HG03097 (cell line): ENCODE results near the gene OMP.
"Not testable (repeated sequence)": the region's sequence is repeated elsewhere in the genome, so short reads cannot be mapped to it uniquely, and the experiment has no call there.

Experiments
- ATAC-seq: cut with Tn5 transposase; IDR thresholded peaks from one replicate; pipeline ENCODE4 v1.9.1; 2021; ENCODE audit not compliant: unreplicated experiment, low FRiP score

The OMP gene

GRCh38 chr11:77084581-77085191 is 18.0 kb upstream of the OMP start:
- ATAC-seq = no peak

DNA sequence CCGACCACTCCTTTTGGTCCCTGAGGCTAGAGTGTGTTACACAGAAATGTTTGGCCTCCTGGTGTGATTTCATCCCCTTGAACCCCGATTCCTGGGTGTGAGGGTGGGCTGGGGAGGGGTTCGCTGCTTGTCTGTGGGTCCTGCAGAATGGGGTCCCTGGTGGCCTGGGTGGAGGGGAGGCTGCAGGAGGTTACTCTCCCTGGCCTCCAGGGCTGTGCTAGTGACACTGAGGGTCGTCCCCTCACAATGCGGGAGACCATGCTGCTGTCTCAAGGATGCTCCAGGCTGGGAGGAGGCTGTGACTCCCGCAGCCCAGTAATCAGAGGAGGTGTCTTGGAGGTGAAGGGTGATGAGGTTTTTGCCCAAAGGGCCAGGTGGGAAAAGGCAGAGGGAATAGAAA is 17.0 kb upstream of the OMP start:
- no peak for ATAC-seq

DNA sequence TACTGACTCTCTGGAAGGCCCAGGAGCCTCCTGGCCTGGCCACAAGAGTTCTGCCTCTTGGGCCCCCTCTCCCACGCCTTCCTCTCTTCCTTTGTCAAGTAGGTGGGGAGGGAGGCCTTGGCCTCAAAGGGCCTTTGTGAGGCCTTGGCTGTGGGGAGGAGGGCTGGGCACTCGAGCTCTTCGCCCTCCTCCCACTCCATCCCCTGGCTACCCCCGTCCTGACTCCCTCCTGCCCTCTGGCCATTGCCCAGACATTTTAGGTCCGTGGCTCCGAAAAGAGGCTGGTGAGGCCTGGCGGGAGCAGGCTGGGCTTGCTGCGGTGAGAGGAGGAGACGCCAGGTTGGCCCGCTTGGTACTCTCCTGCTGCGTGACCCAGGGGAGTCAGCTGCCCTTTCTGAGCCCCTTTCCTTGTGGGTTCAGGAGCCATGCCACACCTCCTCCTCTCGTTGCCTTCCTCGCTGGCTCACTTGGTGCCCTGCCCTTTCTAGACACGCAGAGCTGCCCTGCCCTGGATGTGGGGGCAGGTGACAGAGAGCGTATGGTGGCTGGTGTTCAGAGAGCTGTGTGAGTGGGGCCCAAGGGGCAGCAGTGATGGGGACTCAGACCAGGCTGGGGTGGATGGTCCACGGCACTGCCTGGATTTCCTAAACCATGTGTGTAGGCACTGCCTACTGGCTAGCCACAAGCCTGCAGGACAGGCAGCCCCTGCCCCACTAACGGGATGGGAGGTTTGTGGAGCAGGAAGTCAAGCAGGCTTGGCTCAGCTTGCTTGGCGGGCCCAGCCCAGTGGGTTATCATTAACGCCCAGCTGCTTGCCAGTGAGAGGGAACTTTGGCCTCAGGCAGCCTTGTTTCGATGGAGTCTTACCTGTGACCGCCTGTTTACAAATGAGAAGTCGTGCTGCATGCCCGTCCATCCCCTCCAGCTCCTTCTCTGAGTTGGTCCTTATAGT is 15.8 kb upstream of the OMP start:
- no peak for ATAC-seq

GRCh38 chr11:77087723-77088225 is 14.9 kb upstream of the OMP start:
- ATAC-seq = no peak

GRCh38 chr11:77088236-77089003 is 14.2 kb upstream of the OMP start:
- no peak for ATAC-seq

DNA sequence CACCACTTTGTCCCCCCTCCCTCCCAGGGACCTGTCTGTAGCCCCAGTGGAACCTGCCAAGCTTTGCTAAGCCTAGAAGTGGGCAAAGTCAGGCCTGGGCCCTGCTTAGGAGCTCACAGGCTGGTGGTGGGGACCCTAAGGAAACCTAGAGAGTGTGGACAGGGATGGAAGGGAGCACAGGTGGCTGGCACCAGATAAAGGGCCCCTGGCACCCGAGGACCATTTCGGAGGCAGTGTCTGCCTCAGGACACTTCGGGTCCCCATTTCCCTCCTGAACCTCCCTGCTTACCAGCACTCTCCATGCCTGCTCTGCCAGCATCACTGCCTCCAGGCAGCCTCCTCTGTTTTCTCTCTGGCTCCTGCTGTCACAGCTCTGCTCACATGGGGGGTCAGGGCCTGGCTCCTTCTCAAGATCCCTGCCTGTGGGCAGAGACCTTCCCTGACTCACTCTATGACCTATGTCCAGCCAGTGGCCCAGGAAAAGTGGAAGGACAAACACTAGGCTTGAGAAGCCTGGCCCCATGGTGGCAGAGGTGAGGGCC is 13.6 kb upstream of the OMP start:
- no peak for ATAC-seq

GRCh38 chr11:77090046-77090372 is 12.6 kb upstream of the OMP start:
- no peak for ATAC-seq

DNA sequence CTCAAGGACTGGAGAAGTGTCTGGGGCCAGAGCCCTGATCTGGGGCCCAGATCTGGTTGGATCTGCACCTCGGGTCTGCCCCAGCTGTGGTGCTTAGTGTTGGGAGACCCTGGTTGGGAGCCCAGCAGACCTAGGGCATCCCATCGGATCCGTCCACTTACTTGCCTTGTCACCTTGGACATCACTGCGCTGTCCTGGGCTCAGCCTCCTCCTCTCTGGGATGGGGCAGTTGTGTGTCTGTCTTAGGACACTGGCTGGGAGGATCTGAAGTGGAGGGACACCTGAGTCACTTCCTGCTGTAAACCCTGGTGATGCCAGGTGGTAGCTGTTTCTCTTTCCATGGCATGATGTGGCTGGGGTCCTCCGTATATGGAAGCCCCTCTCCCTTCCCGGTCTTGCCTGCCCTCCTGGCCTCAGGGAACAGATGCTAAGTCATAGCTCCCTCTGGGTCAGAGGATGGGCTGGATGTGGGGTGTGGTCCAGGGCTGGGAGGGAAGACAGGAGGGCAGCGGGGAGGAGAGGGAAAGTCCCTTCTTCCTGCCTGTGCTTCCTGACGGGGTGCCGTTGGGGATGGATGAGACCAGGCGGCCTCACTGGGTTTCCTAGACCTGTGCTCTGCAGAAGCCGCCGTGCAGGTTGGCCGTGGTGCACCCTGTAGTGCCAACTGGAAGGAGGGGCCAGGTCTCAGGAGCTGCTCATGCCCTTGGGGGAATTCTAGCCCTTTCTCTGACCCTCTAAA is 12.1 kb upstream of the OMP start:
- ATAC-seq = no peak

- no peak for ATAC-seq
These were observed 11.3 kb upstream of the OMP start for GRCh38 chr11:77091146-77091940.

DNA sequence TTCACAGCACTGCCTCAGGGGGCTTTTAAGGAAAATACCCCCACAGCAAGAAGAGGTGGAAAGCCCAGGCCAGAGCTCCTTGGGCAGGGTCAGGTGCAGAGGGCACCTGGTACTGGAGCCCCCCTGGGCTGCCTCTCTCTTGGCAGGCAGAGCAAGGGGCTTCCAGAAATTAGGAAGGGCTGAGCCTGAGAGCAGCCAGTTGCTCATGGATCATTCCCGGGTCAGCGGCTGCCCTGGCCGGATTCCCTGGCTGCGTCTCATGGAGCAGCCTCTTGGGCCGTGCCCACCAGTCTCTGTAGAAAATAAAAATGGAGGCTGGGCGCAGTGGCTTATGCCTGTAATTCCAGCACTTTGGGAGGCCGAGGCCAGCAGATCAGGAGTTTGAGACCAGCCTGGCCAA is 10.3 kb upstream of the OMP start:
- no peak for ATAC-seq

DNA sequence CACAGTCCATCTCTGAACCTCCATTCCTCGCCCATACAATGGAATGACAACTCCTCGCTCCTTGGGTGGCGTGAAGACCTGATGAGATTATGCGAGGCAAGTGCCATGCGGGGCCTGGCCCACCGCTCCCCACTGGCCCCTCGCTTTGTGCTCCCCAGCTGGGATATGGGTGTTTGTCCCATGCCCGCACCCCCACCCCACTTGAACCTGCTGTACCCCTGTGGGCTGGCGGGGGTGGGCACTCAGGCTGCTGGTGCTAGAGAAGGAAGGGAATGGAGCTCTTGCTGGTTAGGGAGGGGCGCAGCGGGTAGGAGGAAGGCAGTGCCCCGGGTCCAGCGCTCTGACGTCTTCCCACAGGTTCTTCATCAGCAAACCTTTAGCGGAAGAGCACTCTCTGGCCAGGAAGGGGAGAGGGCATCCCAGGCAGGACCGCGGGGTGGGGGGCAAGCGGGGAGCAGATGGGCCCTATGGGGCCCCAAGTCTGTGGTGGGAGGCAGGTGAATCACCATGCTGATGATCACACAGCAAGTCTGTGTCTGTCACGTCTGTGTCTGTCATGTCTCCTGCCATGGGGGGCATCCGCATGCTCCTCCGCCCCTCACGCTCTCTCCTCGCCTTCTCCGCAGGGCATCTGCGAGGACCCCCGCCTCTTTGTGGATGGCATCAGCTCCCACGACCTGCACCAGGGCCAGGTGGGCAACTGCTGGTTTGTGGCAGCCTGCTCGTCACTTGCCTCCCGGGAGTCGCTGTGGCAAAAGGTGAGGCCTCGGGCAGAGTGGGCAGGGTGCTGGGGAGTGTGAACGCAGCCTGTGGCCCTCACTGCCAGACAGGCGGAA is 9.4 kb upstream of the OMP start:
- ATAC-seq = no peak

DNA sequence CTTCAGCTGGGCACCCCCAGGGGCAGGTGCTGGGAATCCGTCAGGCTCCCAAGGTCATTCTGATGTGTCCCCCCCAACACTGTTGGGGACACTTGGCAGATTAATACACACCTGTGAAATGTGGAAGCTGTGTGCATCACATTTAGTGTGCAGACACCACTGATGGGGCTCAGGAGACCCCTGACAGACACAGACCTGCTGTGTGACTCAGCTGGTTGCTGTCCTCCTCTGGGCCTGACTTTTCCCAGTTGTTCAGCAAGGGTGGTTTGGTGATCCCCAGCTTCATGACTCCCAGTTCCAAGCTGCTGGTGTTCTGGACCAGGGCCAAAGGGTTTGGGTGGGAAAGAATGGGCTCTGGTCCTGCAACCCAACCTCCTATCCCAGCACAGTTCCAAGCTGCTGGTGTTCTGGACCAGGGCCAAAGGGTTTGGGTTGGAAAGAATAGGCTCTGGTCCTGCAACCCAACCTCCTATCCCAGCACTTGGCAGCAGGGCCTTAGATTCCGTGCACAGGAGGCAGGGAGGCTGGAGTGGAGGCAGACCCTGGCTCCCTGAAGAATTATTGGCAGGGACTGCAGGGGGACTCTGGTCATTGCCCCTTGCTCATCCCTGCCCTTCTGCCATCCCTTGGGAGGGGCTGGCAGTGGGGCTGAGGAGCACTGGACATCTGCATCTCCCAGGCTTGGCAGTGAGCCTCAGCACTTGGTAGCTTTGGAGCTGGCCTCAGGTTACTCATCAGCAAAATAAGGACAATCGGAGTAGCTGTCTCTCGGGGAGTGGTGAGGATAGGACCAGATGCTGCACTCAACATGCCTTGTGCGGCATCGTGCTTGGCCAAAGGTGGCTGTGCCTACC is 8.4 kb upstream of the OMP start:
- ATAC-seq = no peak

- ATAC-seq = no peak
These were observed 7.7 kb upstream of the OMP start for GRCh38 chr11:77094841-77095365.

- no peak for ATAC-seq
These were observed 6.8 kb upstream of the OMP start for GRCh38 chr11:77095551-77096490.

DNA sequence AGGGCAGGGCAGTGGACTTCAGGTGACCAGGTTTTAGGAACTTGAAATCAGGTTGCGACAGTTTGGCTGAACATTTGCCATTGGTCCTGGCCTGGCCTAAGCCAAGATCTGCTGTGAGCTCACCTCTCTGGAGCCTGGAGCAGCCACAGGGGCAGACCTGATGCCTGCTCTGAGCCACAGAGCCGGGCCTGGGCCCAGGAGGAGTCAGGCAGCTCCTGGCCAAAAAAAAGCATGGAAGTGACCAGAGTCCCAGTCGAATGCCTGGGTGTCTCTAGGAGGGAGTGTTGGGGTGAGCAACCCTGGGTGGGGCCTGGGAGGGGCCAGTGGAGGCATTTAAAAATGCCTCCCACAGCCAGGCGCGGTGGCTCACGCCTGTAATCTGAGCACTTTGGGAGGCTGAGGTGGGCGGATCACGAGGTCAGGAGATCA is 6.0 kb upstream of the OMP start:
- no peak for ATAC-seq

GRCh38 chr11:77097180-77097579 is 5.5 kb upstream of the OMP start:
- ATAC-seq = not testable (repeated sequence)
